ENCODE results near the gene CTNNAL1. TPM values are rescaled to one million over a fixed set of nuclear protein-coding genes. Genes with fewer than 3 reads are reported as not detected.
A peak's percentile ranks its signal among the peaks of the same experiment; 100 is the strongest.

CTNNAL1 gene
- total and polyA plus RNA-seq, 3 donors from 2014 or later, result 52.3 to 92.7 (median 86.4) TPM

- TF ChIP-seq POLR2A (IDR thresholded peaks at IDR 0.05), result no peak
- no peak for TF ChIP-seq CTCF (IDR thresholded peaks at IDR 0.05)
- intact Hi-C loops (cut with DNase I; ENCODE audit: low total_unique reads), result no loop called here
Measured at GRCh38 chr9:109036744-109037680, 23.7 kb upstream of the CTNNAL1 start.

GRCh38 chr9:109035684-109036423, 22.6 kb upstream of the CTNNAL1 start:
- peak overlapping the region in 1 of 2 donors; percentile 72 for H3K27ac ChIP-seq
- WGBS, 2 donors, result 34% methylated on average over 2 of the region's 2 CpGs
- intact Hi-C loops (cut with DNase I; ENCODE audit: low total_unique reads), result no loop called here
- DNase-seq, result peak; percentile 65
- H3K36me3 ChIP-seq (ENCODE audit: low read depth, missing control alignments), result no peaks in the 10 kb centered on the region
- no peak for TF ChIP-seq CTCF (IDR thresholded peaks at IDR 0.05)
- TF ChIP-seq POLR2A (IDR thresholded peaks at IDR 0.05), result no peak
- H3K9me3 ChIP-seq, result no peaks in the 10 kb centered on the region
- H3K4me3 ChIP-seq, result no peak overlapping the region
- H3K27me3 ChIP-seq, result no peaks in the 10 kb centered on the region
- H3K4me1 ChIP-seq, result peaks cover 34% of the 10 kb centered on the region

More at GRCh38 chr9:109036744-109037680, 23.7 kb upstream of the CTNNAL1 start:
- Histone ChIP-seq H3K4me3 (no peak overlapping the region), H3K36me3 (ENCODE audit: low read depth, missing control alignments) (no peaks in the 10 kb centered on the region), H3K4me1 (peaks cover 34% of the 10 kb centered on the region), H3K27me3 (no peaks in the 10 kb centered on the region), H3K27ac (peak overlapping the region in 1 of 2 donors; percentile 72), H3K9me3 (no peaks in the 10 kb centered on the region)
- 69 to 82% methylated on average over 6 of the region's 6 CpGs for WGBS, 2 donors
- no peak for DNase-seq

GRCh38 chr9:109033941-109034700, 20.8 kb upstream of the CTNNAL1 start:
- intact Hi-C loops (cut with DNase I; ENCODE audit: low total_unique reads), result no loop called here
- DNase-seq, result no peak
- no peak overlapping the region for H3K4me3 ChIP-seq
- H3K27ac ChIP-seq, result no peak overlapping the region
- peaks cover 30% of the 10 kb centered on the region for H3K4me1 ChIP-seq
- no peaks in the 10 kb centered on the region for H3K36me3 ChIP-seq (ENCODE audit: low read depth, missing control alignments)
- 92 to 95% methylated on average over 6 of the region's 6 CpGs for WGBS, 2 donors
- no peaks in the 10 kb centered on the region for H3K9me3 ChIP-seq
- TF ChIP-seq POLR2A (IDR thresholded peaks at IDR 0.05) (no peak), CTCF (IDR thresholded peaks at IDR 0.05) (no peak)
- H3K27me3 ChIP-seq, result no peaks in the 10 kb centered on the region

GRCh38 chr9:109031241-109031640, 17.9 kb upstream of the CTNNAL1 start:
- Histone ChIP-seq H3K4me3 (no peak overlapping the region), H3K27me3 (no peaks in the 10 kb centered on the region), H3K9me3 (no peaks in the 10 kb centered on the region), H3K27ac (no peak overlapping the region), H3K36me3 (ENCODE audit: low read depth, missing control alignments) (no peaks in the 10 kb centered on the region), H3K4me1 (peaks cover 4% of the 10 kb centered on the region)
- intact Hi-C loops (cut with DNase I; ENCODE audit: low total_unique reads), result no loop called here
- TF ChIP-seq CTCF (IDR thresholded peaks at IDR 0.05), result no peak
- no peak for TF ChIP-seq POLR2A (IDR thresholded peaks at IDR 0.05)
- WGBS, 2 donors, result 84 to 87% methylated on average over 3 of the region's 3 CpGs
- DNase-seq, result no peak

Data from testis (tissue), 3 donors.